ENCODE data around the gene MEAK7.

MEAK7 gene

GRCh38 chr16:84463221-84463620 lies 41.2 kb downstream of the MEAK7 start:
- no peak overlapping the region for H3K27ac ChIP-seq (ENCODE audit: low read depth, low read length)
- H3K4me1 ChIP-seq (ENCODE audit: control insufficient read depth, insufficient read depth, low read length, unreplicated experiment), result no peaks in the 10 kb centered on the region
- no peak overlapping the region for H2AFZ ChIP-seq (ENCODE audit: low read length, unreplicated experiment)
- H3K4me3 ChIP-seq (ENCODE audit: low read depth, low read length), result no peak overlapping the region
- H3K79me2 ChIP-seq (ENCODE audit: control insufficient read depth, insufficient read depth, low read length, unreplicated experiment), result no peaks in the 10 kb centered on the region
- H3K36me3 ChIP-seq (ENCODE audit: insufficient read depth, low read length), result peaks cover 43% of the 10 kb centered on the region
- no peaks in the 10 kb centered on the region for H3K27me3 ChIP-seq (ENCODE audit: insufficient read depth, low read length)

GRCh38 chr16:84462296-84463210 lies 41.9 kb downstream of the MEAK7 start:
- Histone ChIP-seq H3K27ac (ENCODE audit: low read depth, low read length) (no peak overlapping the region), H3K4me1 (ENCODE audit: control insufficient read depth, insufficient read depth, low read length, unreplicated experiment) (no peaks in the 10 kb centered on the region), H3K27me3 (ENCODE audit: insufficient read depth, low read length) (no peaks in the 10 kb centered on the region), H3K36me3 (ENCODE audit: insufficient read depth, low read length) (peaks cover 36% of the 10 kb centered on the region), H3K4me3 (ENCODE audit: low read depth, low read length) (no peak overlapping the region), H2AFZ (ENCODE audit: low read length, unreplicated experiment) (no peak overlapping the region), H3K79me2 (ENCODE audit: control insufficient read depth, insufficient read depth, low read length, unreplicated experiment) (no peaks in the 10 kb centered on the region)

GRCh38 chr16:84461413-84462295 lies 42.8 kb downstream of the MEAK7 start:
- Histone ChIP-seq H3K36me3 (ENCODE audit: insufficient read depth, low read length) (peaks cover 27% of the 10 kb centered on the region), H3K4me3 (ENCODE audit: low read depth, low read length) (no peak overlapping the region), H2AFZ (ENCODE audit: low read length, unreplicated experiment) (no peak overlapping the region), H3K27me3 (ENCODE audit: insufficient read depth, low read length) (no peaks in the 10 kb centered on the region), H3K27ac (ENCODE audit: low read depth, low read length) (no peak overlapping the region), H3K79me2 (ENCODE audit: control insufficient read depth, insufficient read depth, low read length, unreplicated experiment) (no peaks in the 10 kb centered on the region), H3K4me1 (ENCODE audit: control insufficient read depth, insufficient read depth, low read length, unreplicated experiment) (no peaks in the 10 kb centered on the region)

DNA sequence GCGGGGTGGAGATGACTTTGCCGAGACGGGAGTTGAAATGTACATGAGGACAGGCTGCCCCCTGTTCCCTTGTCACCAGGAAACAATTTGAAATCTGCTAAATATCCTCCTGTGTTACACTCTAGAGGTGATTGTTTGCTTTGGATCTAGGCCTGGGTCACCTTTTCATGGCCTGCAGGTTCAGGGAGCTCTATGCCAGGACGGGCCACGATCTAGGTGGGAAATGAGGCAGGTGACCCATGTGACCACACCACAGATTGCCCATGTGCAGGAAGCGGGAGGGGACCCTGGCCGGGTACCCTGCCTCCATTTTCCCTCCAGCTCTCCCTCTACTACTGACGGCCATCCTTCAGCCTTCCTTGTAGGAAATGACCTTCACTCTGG lies 43.4 kb downstream of the MEAK7 start:
- no peak overlapping the region for H3K4me3 ChIP-seq (ENCODE audit: low read depth, low read length)
- H3K36me3 ChIP-seq (ENCODE audit: insufficient read depth, low read length), result peaks cover 22% of the 10 kb centered on the region
- no peaks in the 10 kb centered on the region for H3K79me2 ChIP-seq (ENCODE audit: control insufficient read depth, insufficient read depth, low read length, unreplicated experiment)
- H2AFZ ChIP-seq (ENCODE audit: low read length, unreplicated experiment), result no peak overlapping the region
- no peak overlapping the region for H3K27ac ChIP-seq (ENCODE audit: low read depth, low read length)
- H3K4me1 ChIP-seq (ENCODE audit: control insufficient read depth, insufficient read depth, low read length, unreplicated experiment), result no peaks in the 10 kb centered on the region
- no peaks in the 10 kb centered on the region for H3K27me3 ChIP-seq (ENCODE audit: insufficient read depth, low read length)

DNA sequence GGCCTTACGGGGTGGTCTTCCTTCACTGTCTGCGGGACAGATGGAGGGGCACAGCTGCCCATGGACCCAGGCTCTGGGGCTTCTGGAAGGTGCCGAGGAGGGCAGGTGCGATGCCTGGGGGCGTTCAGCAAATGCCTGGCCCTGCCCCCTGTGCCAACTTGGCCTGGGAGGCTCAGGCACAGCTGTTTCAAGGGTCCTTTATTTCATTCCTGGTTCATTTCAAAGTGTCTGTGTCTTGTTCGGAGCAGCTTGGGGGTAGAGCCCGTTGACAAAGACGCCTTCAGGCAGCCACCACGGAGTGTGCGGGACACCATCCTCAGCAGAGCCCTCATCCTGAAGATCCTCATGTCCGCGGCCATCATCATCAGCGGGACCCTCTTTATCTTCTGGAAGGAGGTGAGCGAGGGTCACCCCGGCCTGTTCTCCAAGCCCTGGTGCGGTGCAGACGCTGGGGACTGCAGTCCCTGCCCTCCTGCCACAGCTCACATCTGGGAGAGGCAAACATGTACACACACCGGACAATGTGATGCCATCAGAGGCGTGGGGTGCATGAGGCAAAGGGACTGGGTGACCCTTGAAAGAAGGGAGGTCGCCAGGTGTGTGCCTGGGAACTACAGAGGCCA lies 43.9 kb downstream of the MEAK7 start:
- Histone ChIP-seq H3K4me1 (ENCODE audit: control insufficient read depth, insufficient read depth, low read length, unreplicated experiment) (no peaks in the 10 kb centered on the region), H3K4me3 (ENCODE audit: low read depth, low read length) (no peak overlapping the region), H3K27ac (ENCODE audit: low read depth, low read length) (no peak overlapping the region), H3K79me2 (ENCODE audit: control insufficient read depth, insufficient read depth, low read length, unreplicated experiment) (no peaks in the 10 kb centered on the region), H3K36me3 (ENCODE audit: insufficient read depth, low read length) (peaks cover 20% of the 10 kb centered on the region), H2AFZ (ENCODE audit: low read length, unreplicated experiment) (no peak overlapping the region), H3K27me3 (ENCODE audit: insufficient read depth, low read length) (no peaks in the 10 kb centered on the region)

DNA sequence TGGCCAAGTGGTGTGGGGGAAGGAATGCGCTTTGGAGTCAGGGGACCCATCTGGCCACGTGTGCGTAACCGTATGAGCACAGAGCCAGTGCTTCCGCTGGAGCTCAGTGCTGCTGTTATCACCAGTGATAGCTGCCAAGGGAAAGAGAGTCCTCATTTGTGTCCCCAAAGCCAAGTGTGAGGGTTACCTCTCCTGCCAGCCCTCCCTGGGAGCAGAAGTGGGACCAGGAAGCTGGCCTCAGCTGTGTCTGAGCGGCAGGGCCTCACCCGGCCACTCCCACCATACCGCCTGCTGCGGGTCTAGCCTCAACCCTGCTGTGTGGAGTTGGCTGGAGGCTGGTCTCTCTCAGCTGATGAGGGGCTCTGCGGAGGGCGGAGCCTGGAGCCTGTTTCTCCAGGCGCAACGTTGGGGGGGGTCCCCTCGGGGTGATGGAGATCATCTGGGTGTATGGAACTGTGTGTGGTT lies 44.5 kb downstream of the MEAK7 start:
- no peaks in the 10 kb centered on the region for H3K27me3 ChIP-seq (ENCODE audit: insufficient read depth, low read length)
- no peak overlapping the region for H2AFZ ChIP-seq (ENCODE audit: low read length, unreplicated experiment)
- no peaks in the 10 kb centered on the region for H3K79me2 ChIP-seq (ENCODE audit: control insufficient read depth, insufficient read depth, low read length, unreplicated experiment)
- H3K4me3 ChIP-seq (ENCODE audit: low read depth, low read length), result no peak overlapping the region
- H3K36me3 ChIP-seq (ENCODE audit: insufficient read depth, low read length), result peaks cover 18% of the 10 kb centered on the region
- no peak overlapping the region for H3K27ac ChIP-seq (ENCODE audit: low read depth, low read length)
- no peaks in the 10 kb centered on the region for H3K4me1 ChIP-seq (ENCODE audit: control insufficient read depth, insufficient read depth, low read length, unreplicated experiment)

DNA sequence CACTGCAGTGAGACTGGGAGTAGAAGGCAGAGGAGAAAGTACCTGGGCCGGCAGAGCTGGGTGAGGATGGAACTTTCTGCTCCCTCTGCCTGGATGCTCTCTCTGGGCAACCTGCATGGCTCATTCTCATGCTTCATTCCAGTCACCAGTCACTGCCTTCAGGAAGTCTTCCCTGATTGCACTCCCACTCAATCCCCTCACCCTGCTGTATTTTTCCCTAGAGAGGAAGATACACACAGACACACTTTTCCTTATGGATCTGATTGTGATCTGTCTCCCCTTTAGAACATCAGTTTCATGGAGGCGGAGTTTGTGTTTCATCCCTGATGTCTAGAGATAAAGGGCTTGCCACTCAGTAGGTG lies 44.9 kb downstream of the MEAK7 start:
- Histone ChIP-seq H3K4me3 (ENCODE audit: low read depth, low read length) (no peak overlapping the region), H3K27me3 (ENCODE audit: insufficient read depth, low read length) (no peaks in the 10 kb centered on the region), H3K79me2 (ENCODE audit: control insufficient read depth, insufficient read depth, low read length, unreplicated experiment) (no peaks in the 10 kb centered on the region), H3K4me1 (ENCODE audit: control insufficient read depth, insufficient read depth, low read length, unreplicated experiment) (no peaks in the 10 kb centered on the region), H3K36me3 (ENCODE audit: insufficient read depth, low read length) (peaks cover 20% of the 10 kb centered on the region), H3K27ac (ENCODE audit: low read depth, low read length) (no peak overlapping the region), H2AFZ (ENCODE audit: low read length, unreplicated experiment) (no peak overlapping the region)

DNA sequence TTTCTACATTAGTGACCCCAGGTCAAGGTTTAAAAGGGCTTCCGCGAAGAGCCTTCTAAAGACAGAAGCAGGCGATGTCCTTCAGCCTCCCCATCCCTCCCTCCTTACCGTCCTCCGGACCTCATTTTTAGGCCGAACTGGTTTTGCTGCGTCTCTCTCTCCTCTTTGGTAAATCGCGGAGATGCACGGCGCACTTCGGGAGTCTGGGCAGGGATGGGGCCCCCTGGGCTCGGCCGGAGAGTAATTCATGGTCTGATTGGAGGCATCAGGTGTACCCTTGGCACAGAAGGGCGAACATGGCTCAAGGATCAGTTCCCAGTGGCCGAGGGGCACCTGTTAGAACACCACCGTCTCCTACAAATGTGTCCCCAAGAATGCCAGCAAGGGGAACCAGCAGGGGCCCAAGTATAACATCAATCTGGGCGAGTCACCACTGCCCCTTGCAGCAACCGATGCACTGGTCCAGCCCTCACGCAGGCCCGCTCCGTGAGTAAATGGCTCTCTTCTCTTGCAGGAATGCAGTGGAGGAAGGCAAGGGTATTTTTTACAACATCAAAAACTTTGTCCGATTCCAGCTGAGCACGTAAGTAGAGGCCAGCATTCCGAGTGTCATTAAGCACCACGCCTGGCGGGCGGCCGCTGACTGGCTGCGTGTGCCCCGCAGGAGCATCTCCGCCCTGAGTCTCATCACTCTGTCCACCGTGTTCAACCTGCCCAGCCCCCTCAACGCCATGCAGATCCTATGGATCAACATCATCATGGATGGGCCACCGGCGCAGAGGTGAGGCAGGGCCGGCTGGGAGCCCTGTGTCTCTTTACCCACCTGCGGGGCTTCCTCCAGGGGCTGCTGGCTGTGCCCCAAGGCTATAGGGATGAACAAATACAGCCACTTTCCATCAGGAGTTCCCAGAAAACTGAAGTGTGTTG lies 45.6 kb downstream of the MEAK7 start:
- Histone ChIP-seq H3K27ac (ENCODE audit: low read depth, low read length) (no peak overlapping the region), H2AFZ (ENCODE audit: low read length, unreplicated experiment) (no peak overlapping the region), H3K36me3 (ENCODE audit: insufficient read depth, low read length) (peaks cover 21% of the 10 kb centered on the region), H3K79me2 (ENCODE audit: control insufficient read depth, insufficient read depth, low read length, unreplicated experiment) (no peaks in the 10 kb centered on the region), H3K4me1 (ENCODE audit: control insufficient read depth, insufficient read depth, low read length, unreplicated experiment) (no peaks in the 10 kb centered on the region), H3K27me3 (ENCODE audit: insufficient read depth, low read length) (no peaks in the 10 kb centered on the region), H3K4me3 (ENCODE audit: low read depth, low read length) (no peak overlapping the region)

GRCh38 chr16:84455031-84455430 lies 49.4 kb downstream of the MEAK7 start:
- H3K79me2 ChIP-seq (ENCODE audit: control insufficient read depth, insufficient read depth, low read length, unreplicated experiment), result no peaks in the 10 kb centered on the region
- no peaks in the 10 kb centered on the region for H3K4me1 ChIP-seq (ENCODE audit: control insufficient read depth, insufficient read depth, low read length, unreplicated experiment)
- H2AFZ ChIP-seq (ENCODE audit: low read length, unreplicated experiment), result no peak overlapping the region
- H3K27me3 ChIP-seq (ENCODE audit: insufficient read depth, low read length), result no peaks in the 10 kb centered on the region
- peaks cover 16% of the 10 kb centered on the region for H3K36me3 ChIP-seq (ENCODE audit: insufficient read depth, low read length)
- no peak overlapping the region for H3K4me3 ChIP-seq (ENCODE audit: low read depth, low read length)
- H3K27ac ChIP-seq (ENCODE audit: low read depth, low read length), result no peak overlapping the region
